Ammon's horn (tissue), 1 donor: ENCODE measurements around the gene ALOX15B.
"Not testable (repeated sequence)": the region's sequence is repeated elsewhere in the genome, so short reads cannot be mapped to it uniquely, and the experiment has no call there.

Source experiments
- DNase-seq: peaks from one replicate; pipeline ENCODE4 v3.0.0-alpha.2; 2016; ENCODE audit warnings: low spot score

The ALOX15B gene

DNA sequence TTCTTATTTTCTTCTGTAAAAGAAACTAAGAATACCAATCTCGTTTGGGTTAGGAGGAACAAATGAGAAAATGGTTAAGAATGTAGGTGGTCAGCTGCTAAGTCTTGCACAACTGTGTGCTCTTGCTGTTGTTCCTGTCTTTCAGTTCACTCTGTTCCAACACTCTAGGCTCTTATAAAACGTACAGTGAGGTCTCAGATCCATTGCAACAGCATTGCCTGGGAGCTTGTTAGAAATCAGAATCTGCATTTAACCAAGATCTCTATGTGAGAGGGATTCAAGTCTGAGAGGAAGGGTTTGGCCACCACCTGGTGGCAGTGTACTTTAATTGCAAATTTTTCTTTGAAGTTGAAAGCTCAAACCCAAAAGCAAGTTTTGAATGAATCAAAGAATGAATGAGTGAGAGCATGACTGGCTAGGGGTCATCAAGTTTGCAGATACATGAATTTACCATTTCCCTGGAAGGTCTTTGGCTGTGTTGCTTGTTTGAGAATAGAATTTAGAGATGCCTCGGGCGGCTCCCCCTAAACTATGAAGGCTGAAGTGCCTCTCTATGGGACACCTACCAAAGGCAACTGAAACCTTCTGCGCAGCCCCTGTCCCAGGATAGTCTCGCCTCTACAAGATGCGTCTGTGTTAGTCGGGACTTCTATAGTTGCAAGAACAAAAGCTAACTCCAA is 2.5 kb downstream of the ALOX15B start:
- peak; percentile 73 for DNase-seq

DNA sequence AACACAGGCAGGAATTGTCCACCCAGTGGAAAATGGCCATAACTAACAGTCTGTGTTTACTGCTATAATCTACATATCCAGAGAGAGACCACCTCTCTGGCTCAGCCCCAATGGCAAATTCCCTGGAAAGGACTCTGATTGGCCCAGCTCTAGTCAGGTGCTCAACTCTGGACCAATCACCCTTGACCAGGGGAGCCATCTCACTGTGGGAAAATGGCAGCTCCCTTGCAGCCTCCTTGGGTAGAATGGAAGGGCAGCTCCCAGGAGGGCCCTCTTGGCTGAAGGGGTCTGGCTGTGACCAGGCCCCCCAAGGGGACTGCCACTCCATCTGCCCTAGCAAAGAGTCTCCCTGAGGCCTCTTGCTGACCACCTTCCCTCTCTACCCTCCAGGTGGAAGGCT is 3.1 kb downstream of the ALOX15B start:
- no peak for DNase-seq

DNA sequence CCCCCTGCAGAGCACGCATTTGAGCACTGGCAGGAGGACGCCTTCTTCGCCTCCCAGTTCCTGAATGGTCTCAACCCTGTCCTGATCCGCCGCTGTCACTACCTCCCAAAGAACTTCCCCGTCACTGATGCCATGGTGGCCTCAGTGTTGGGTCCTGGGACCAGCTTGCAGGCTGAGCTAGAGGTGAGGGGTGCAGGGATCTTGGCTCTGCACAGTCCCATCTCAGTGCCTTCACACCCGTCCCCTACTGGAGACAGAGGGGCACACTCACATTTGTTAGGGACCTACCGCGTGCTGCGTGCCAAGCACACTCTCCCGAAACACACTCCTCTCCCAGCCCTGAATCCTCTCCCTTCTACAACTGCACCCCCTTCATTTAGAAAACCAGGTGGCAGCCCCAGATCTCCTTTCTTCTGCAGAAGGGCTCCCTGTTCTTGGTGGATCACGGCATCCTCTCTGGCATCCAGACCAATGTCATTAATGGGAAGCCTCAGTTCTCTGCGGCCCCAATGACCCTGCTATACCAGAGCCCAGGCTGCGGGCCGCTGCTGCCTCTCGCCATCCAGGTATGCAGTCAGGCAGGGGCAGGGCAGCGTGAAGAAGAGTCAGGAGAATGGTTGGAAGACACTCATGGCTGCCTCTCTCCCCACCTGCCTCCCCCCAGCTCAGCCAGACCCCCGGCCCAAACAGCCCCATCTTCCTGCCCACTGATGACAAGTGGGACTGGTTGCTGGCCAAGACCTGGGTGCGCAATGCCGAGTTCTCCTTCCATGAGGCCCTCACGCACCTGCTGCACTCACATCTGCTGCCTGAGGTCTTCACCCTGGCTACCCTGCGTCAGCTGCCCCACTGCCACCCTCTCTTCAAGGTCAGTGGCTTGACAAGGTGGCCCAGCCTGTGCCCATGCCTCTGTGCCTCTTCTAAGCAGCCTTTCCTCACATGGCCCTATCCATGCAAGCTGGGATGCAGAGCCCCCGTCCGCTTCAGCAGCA is 6.3 kb downstream of the ALOX15B start:
- no peak for DNase-seq

DNA sequence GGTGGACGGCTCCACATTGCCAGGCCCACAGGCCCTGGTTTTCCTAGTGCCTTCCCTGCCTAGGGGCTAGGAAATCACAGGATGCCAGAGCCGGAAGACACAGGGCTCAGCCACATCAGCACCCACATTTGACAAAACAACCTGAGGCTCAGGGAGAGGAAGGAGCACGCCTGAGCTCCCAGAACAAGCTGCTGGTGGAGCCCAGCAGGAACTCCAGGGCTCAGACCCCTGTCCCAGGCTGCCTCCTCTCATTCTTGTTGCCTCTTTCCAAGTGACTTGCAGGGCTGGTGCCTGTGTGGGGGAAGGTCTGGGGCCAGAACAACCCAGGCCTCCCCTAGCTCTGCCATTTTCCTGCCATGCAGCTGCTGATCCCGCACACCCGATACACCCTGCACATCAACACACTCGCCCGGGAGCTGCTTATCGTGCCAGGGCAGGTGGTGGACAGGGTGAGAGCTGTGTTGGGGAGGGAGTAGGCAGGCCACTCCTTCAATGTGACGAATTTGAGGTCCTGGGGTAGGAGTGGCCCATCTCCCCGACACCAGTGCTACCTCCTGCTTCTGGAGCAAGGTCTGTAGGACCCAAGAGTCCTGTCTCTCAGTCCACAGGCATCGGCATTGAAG is 7.6 kb downstream of the ALOX15B start:
- no peak for DNase-seq

DNA sequence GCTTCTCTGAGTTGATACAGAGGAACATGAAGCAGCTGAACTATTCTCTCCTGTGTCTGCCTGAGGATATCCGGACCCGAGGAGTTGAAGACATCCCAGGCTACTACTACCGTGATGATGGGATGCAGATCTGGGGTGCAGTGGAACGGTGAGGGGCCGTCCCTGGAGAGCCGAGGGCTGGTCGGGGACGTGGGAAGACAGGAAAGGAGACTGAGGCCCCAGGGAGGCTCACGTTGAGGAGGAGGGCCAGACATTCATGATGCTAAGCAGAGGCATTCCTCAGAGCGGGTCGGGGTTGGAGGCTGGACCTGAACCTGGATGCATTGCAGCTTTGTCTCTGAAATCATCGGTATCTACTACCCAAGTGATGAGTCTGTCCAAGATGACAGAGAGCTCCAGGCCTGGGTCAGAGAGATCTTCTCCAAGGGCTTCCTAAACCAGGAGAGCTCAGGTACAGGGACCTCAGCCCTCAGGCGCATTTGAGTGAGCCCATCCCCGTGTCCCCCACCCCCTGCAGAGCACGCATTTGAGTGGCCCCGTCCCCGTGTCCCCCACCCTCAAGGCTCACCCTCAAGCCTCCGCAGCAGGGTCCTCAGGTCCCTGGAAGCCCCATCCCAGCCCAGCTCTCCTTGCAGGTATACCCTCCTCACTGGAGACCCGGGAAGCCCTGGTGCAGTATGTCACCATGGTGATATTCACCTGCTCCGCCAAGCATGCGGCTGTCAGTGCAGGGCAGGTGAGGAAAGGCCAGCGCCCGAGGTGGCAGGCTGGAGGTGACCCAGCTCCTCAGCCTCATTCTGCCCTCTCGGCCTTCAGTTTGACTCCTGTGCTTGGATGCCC is 8.3 kb downstream of the ALOX15B start:
- DNase-seq, result no peak

DNA sequence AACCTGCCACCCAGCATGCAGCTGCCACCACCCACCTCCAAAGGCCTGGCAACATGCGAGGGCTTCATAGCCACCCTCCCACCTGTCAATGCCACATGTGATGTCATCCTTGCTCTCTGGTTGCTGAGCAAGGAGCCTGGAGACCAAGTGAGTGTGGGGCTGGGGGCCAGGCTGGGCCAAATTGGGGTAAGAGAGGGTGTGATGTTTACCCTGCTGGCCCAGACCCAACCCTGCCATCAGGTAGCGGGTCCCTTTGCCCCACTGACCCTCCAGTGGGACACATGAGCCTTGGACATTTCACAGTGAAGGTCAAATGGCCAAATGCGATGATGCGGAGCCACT is 8.9 kb downstream of the ALOX15B start:
- DNase-seq, result no peak

DNA sequence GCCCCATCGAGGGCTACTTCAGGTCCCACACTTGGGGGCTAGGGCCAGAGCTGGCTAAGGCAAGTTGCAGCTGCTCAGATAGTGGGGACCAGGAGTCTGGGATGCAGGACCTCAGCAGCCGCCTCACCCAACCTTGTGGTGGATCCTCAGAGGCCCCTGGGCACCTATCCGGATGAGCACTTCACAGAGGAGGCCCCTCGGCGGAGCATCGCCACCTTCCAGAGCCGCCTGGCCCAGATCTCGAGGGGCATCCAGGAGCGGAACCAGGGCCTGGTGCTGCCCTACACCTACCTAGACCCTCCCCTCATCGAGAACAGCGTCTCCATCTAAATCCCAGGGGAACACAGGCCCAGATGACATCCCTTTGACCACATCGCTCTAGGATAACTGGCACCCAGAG is 9.4 kb downstream of the ALOX15B start:
- DNase-seq, result no peak

DNA sequence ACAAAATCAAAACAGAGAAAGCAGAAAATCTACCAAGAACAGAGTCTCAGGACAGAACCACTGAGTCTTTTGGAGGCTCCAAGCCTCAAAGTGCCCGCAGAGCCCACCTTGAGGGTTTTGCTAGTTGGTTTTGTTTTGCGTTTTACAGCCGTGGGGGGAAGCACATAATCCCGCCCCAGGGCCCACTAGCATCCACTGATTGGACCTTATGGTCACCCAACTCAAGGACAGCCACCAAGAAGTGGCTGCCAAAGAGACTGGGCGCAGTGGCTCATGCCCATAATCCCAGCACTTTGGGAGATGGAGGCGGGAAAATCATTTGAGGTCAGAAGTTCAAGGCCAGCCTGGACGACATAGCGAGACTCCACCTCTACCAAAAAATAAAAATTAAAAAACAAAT is 9.9 kb downstream of the ALOX15B start:
- no peak for DNase-seq

DNA sequence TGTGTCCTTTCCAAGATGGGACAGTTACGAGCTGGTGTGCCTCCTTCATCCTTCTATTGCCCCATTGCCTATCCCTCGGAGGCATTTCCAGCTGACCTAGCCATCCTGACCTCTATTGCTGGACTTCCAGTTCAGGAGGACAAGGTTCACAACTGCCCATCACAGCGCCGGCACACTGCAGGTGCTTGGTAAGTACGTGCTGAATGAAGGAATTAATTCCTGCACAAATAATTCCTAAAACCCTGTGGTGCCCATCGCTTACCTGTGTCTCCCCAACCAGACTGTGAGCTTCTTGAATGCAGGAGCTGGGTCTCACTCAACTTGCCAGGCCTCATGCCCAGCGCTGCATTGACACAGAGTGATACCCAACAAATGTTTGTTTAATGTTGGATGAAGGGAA is 13.0 kb downstream of the ALOX15B start:
- DNase-seq, result no peak

DNA sequence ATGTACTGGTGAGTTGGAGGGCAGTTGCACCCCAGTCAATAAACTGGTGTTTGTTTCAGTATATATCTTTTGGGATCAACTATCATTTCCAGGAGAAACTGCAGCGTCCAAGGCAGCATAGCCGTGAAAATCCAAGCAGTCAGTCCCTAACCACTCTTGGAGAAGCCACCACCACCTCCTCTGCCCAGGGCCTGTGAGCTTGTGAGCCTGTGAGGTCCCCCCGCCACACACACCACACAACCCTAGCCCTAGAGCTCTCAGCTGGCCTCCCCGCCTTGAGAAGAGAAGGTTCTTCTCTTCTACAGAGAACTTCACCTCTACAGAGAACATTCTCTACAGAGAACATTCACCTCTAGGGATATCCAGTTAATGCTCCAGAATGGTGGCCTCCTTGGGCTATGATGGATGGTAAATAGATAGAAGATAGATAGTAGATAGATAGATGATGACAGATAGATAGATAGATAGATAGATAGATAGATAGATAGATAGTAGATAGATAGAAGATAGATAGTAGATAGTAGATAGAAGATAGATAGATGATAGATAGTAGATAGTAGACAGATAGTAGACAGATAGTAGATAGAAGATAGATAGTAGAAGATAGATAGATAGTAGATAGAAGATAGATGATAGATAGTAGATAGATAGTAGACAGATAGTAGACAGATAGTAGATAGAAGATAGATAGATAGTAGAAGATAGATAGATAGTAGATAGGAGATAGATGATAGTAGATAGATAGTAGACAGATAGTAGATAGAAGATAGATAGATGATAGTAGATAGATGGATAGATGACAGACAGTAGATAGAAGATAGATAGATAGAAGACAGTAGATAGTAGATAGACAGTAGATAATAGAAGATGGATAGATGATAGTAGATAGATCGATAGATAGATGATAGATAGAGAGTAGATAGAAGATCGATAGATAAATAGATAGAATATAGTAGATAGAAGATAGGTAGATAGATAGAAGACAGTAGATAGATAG is 13.7 kb downstream of the ALOX15B start:
- no peak for DNase-seq

DNA sequence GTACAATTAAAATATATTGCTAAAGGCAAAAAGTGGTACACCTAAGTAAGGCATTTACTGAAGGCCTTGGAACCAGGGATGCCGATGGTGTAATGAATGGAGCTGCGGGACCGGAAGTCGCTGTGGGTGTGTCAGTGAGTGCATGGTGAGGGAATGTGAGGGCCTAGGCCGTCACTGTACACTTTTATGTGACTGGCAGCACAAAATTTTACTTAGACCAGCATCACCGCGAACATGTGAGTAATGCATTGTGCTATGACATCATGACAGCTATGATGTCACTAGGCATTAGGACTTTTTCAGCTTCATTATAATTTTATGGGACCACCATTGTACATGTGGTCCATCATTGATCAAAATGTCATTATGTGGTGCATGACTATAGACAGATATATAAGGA is 14.7 kb downstream of the ALOX15B start:
- DNase-seq, result no peak

DNA sequence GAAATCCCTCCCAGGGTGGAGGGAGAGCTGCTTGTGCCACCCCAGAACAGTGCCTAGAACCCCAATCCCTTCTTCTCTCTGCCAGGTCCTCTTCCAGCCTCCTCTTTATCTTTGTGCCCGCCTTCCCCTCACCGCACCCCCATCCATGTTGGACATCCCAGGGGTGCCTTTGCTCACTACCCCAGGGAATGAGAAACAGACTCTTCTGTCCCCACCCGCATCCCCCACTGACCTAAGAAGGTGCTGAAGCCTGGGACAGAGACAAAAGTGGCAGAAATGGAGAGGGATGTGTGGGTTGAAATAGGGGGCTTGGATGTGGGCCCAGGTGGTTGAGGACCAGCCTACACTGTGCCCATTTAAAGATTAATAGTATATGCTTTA is 17.0 kb downstream of the ALOX15B start:
- no peak for DNase-seq

DNA sequence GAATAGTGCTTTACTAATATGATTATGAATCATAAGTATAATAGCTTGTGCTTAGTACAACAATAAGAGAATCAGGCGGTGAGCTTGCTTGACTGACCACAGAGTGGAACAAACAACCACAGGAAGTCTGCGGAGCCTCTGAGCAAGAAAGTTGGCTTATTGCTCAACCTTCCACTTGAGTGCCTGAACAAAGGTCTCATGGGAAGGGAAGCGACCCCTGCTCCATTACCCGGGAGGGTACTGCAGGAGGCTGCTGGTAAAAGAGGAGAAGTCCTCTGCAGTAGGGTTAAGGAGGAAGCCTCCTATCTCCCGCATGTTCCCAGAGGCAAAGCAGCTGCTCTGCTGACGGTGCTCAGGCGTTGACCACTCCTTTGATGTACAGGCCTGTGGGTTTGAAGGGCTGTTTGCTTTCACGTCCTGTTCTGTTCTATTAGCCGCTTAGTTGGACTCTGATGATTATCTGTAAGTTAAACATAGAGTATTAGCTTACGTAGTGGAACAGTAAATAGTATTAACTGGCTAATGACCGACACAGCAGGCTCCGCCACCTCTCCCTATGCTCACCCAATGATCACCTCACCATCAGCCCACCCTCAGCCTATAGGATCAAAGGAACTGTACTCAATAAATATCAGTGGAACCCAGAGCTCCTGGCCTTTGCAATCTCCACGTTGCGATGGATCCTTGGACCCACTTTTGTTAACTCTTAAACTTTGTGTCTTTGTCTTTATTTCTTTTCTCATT is 17.5 kb downstream of the ALOX15B start:
- DNase-seq, result peak; percentile 74

DNA sequence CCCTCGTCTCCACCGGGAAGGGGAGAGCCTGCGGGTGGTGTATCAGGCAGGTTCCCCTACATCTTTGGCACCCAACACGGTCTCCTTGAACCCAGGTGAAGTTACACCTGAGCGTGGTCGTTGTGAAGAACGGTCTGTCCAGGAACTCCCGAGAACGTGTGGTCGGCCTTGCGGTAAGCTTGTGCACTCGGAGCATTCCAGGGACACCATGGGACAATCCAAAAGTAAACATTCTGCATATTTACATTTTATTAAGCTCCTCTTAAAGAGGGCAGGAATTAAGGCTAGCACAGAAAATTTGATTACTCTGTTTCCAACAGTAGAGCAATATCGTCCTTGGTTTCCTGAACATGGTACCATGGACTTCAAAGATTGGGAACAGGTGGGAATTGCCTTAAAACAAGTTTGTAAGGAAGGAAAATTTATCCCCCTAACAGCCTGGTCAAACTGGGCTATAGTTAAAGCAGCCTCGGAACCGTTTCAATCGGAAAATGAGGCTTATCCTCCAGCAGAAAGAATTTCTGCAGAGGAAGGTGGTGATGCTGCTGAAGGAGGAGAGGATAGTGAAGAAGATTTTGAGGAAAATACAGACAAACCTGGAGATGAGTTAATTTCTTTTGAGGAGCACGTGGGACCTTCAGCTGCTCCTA is 18.2 kb downstream of the ALOX15B start:
- no peak for DNase-seq

DNA sequence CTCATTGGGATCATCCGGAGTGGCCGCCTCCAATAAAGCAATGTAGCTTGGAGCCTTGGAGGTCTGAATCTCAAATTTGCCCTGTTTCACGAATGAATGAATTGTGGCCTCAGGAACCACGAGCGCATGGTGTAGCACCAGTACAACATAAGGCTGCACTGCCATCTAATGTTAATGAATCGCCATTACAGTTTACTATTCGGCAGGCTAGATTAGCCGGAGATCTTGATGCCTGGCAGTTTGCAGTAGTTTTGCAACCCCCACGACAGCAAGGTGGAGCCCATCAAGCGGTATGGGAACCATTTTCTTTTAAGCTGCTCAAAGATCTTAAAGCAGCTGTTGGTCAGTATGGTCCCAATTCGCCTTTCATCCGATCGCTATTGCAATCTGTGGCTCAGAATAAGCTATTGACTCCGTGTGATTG is 18.8 kb downstream of the ALOX15B start:
- DNase-seq, result peak; percentile 85

DNA sequence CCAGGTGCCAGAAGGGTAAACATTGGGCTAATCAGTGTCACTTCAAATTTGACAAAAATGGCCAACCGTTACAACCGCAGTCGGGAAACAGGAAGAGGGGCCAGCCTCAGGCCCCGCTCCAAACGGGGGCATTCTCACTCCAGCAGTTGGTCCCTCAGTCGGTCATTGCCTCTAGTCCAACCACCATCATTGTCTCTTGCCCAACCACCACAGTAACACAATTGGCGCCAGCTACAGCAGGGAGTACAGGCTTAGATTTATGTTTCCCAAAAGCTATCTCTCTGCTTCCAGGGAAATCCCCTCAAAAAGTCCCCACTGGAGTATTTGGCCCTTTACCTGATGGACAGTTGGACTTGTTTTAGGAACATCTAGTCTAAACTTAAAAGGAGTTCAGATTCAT is 20.3 kb downstream of the ALOX15B start:
- no peak for DNase-seq

DNA sequence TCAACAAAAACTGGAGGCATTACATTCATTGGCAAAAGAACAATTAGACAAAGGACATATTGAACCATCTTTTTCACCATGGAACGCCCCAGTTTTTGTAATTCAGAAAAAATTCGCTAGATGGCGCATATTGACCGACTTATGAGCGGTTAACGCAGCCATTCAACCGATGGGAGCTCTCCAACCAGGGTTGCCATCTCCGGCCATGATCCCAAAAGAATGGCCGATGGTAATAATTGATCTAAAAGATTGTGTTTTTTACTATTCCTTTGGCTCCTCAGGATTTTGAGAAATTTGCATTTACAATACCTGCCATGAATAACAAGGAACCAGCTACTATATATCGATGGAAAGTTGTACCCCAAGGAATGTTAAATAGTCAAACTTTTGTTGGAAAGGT is 21.4 kb downstream of the ALOX15B start:
- DNase-seq, result peak; percentile 76

DNA sequence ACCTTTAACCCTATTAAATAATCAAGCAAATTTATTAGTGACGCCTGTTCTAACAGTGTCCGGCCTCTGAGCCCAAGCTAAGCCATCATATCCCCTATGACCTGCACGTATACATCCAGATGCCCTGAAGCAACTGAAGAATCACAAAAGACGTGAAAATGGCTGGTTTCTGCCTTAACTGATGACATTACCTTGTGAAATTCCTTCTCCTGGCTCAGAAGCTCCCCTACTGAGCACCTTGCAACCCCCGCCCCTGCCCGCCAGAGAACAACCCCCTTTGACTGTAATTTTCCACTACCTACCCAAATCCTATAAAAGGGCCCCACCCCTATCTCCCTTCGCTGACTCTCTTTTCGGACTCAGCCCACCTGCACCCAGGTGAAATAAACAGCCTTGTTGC is 23.0 kb downstream of the ALOX15B start:
- not testable (repeated sequence) for DNase-seq

DNA sequence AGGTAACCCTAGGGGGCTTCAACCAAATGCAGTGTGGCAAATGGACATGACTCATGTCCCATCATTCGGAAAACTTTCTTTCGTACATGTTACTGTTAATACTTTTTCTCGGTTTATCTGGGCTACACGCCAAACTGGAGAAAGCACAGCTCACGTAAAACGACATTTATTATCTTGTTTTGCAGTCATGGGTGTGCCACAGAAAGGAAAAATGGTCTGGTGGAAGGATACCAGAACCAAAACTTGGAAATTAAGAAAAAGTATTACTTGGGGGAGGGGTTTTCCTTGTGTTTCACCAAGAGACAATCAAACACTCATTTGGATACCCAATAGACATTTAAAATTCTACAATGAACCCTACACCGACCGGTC is 23.6 kb downstream of the ALOX15B start:
- no peak for DNase-seq
